ENCODE data around the gene CCDC171. TPM values are rescaled to one million over a fixed set of nuclear protein-coding genes. Genes with fewer than 3 reads are reported as not detected.

Gene CCDC171
- total RNA-seq, 6 experiments from 2014 or later, result 0.42 to 0.80 (median 0.45) TPM

GRCh38 chr9:16023446-16023845, 470.6 kb downstream of the CCDC171 start:
- ATAC-seq (no peak), DNase-seq (no peak)
- Histone ChIP-seq H3K27me3 (no peaks in the 10 kb centered on the region), H3K4me3 (no peak overlapping the region), H3K27ac (no peak overlapping the region), H3K36me3 (no peaks in the 10 kb centered on the region), H3K9me3 (no peaks in the 10 kb centered on the region), H3K4me1 (no peaks in the 10 kb centered on the region)
- TF ChIP-seq, protein P1, sequence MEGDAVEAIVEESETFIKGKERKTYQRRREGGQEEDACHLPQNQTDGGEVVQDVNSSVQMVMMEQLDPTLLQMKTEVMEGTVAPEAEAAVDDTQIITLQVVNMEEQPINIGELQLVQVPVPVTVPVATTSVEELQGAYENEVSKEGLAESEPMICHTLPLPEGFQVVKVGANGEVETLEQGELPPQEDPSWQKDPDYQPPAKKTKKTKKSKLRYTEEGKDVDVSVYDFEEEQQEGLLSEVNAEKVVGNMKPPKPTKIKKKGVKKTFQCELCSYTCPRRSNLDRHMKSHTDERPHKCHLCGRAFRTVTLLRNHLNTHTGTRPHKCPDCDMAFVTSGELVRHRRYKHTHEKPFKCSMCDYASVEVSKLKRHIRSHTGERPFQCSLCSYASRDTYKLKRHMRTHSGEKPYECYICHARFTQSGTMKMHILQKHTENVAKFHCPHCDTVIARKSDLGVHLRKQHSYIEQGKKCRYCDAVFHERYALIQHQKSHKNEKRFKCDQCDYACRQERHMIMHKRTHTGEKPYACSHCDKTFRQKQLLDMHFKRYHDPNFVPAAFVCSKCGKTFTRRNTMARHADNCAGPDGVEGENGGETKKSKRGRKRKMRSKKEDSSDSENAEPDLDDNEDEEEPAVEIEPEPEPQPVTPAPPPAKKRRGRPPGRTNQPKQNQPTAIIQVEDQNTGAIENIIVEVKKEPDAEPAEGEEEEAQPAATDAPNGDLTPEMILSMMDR (IDR thresholded peaks at IDR 0.05), result no peak
- no peak for TF ChIP-seq POLR2A (IDR thresholded peaks at IDR 0.05)
- whole genome bisulfite sequencing (ENCODE audit: insufficient coverage, low coverage, low lambda C conversion rate, missing lambda C conversion rate), result 100% methylated on average over 1 of the region's 1 CpG
- intact Hi-C loops (cut with DNase I), result no loop called here

Small RNA genes lying within 50 kb of the gene (small RNA-seq; reads per million reads assigned to genes)
- gene AL513423.1 (0 reads per million in 2 experiments), gene HMGN2P16 (0 reads per million in 2 experiments), gene RN7SL98P (0 reads per million in 2 experiments), gene RNU6-14P (0 reads per million in 2 experiments), gene RNU6-246P (0 reads per million in 2 experiments)

Other genes with a start within 250 kb of the CCDC171 start
- gene TTC39B, start 245.8 kb upstream of the CCDC171 start, total RNA-seq, result 1 to 10 TPM; 4.5 to 9.9 (median 7.6) TPM
- gene SNAPC3, start 130.2 kb upstream of the CCDC171 start, total RNA-seq, result 10 to 100 TPM in 5 of 6 experiments, 1 to 10 TPM in 1; 9.6 to 13.5 (median 13.3) TPM
- 10 to 100 TPM in 5 of 6 experiments, 1 to 10 TPM in 1; 8.4 to 19.0 (median 12.0) TPM for gene PSIP1, start 42.1 kb upstream of the CCDC171 start, total RNA-seq

All from right lobe of liver (tissue), 6 donors.